ENCODE results near the gene PER2. TPM values are rescaled to one million over a fixed set of nuclear protein-coding genes. Genes with fewer than 3 reads are reported as not detected.
A peak's percentile ranks its signal among the peaks of the same experiment; 100 is the strongest.

The PER2 gene
- total and polyA plus RNA-seq, 2 of the 13 experiments (the other 11 are each of a cell fraction or from before 2014, with no cell fraction given): 5.1 to 9.4 TPM

- peak; percentile 43; the same call in 1 of the 2 replicates for TF ChIP-seq ZNF274 (CRISPR knock-in tag; IDR thresholded peaks at IDR 0.05)
- no peak for TF ChIP-seq ZNF567 (CRISPR knock-in tag; IDR thresholded peaks at IDR 0.05; ENCODE audit: borderline replicate concordance)
- TF ChIP-seq, protein P1, sequence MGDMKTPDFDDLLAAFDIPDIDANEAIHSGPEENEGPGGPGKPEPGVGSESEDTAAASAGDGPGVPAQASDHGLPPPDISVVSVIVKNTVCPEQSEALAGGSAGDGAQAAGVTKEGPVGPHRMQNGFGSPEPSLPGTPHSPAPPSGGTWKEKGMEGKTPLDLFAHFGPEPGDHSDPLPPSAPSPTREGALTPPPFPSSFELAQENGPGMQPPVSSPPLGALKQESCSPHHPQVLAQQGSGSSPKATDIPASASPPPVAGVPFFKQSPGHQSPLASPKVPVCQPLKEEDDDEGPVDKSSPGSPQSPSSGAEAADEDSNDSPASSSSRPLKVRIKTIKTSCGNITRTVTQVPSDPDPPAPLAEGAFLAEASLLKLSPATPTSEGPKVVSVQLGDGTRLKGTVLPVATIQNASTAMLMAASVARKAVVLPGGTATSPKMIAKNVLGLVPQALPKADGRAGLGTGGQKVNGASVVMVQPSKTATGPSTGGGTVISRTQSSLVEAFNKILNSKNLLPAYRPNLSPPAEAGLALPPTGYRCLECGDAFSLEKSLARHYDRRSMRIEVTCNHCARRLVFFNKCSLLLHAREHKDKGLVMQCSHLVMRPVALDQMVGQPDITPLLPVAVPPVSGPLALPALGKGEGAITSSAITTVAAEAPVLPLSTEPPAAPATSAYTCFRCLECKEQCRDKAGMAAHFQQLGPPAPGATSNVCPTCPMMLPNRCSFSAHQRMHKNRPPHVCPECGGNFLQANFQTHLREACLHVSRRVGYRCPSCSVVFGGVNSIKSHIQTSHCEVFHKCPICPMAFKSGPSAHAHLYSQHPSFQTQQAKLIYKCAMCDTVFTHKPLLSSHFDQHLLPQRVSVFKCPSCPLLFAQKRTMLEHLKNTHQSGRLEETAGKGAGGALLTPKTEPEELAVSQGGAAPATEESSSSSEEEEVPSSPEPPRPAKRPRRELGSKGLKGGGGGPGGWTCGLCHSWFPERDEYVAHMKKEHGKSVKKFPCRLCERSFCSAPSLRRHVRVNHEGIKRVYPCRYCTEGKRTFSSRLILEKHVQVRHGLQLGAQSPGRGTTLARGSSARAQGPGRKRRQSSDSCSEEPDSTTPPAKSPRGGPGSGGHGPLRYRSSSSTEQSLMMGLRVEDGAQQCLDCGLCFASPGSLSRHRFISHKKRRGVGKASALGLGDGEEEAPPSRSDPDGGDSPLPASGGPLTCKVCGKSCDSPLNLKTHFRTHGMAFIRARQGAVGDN (CRISPR knock-in tag; IDR thresholded peaks at IDR 0.05): peak; percentile 66
- no peak; the same call in 1 of the 2 replicates for TF ChIP-seq SOX5 (CRISPR knock-in tag; IDR thresholded peaks at IDR 0.05; ENCODE audit: borderline replicate concordance)
- TF ChIP-seq ZNF276 (CRISPR knock-in tag; IDR thresholded peaks at IDR 0.05; ENCODE audit: low read depth): no peak
- TF ChIP-seq ZNF768 (CRISPR knock-in tag; IDR thresholded peaks at IDR 0.05): peak; percentile 56; the same call in 1 of the 2 replicates
- no peak for TF ChIP-seq ZNF335 (CRISPR knock-in tag; IDR thresholded peaks at IDR 0.05)
- no peak for TF ChIP-seq ZNF674 (CRISPR knock-in tag; IDR thresholded peaks at IDR 0.05; ENCODE audit: low read depth)
- TF ChIP-seq HNRNPK (IDR thresholded peaks at IDR 0.05; ENCODE audit: low read depth, low read length, poor library complexity, severe bottlenecking): peak; percentile 83
- TF ChIP-seq FOXP1 (IDR thresholded peaks at IDR 0.05): no peak
- no peak for TF ChIP-seq FOXP1 (CRISPR knock-in tag; IDR thresholded peaks at IDR 0.05)
- TF ChIP-seq HOMEZ (CRISPR knock-in tag; IDR thresholded peaks at IDR 0.05; ENCODE audit: low read depth): no peak
- peak; percentile 86 for TF ChIP-seq ZFY (CRISPR knock-in tag; IDR thresholded peaks at IDR 0.05)
- TF ChIP-seq ZNF616 (CRISPR knock-in tag; IDR thresholded peaks at IDR 0.05; ENCODE audit: low read depth): peak; percentile 79; the same call in 1 of the 2 replicates
- TF ChIP-seq ZNF441 (CRISPR knock-in tag; IDR thresholded peaks at IDR 0.05; ENCODE audit: borderline replicate concordance): no peak; the same call in none of the 2 replicates
Observed at GRCh38 chr2:238239863-238240756, 48.3 kb downstream of the PER2 start, which contains the start of gene HES6 (continued).
